Lower lobe of right lung (tissue), 2 donors: ENCODE measurements around the gene ST6GALNAC3. TPM values are rescaled to one million over a fixed set of nuclear protein-coding genes. Genes with fewer than 3 reads are reported as not detected.
A peak's percentile ranks its signal among the peaks of the same experiment; 100 is the strongest.

Experiments used
- ATAC-seq, 2 donors: fragments of 200-7000 bp; cut with Tn5 transposase; one replicate each; pipeline ENCODE4 v1.9.1; 2020 to 2022; ENCODE audit warnings: mild to moderate bottlenecking in 2 of 2, moderate library complexity in 2 of 2
- DNase-seq: peaks from one replicate; pipeline ENCODE4 v3.0.0-alpha.2; 2020
- H3K27ac ChIP-seq: fragments of 200-600 bp; one replicate; pipeline ENCODE4 v1.8.0; 2022
- H3K27me3 ChIP-seq: fragments of 200-600 bp; one replicate; pipeline ENCODE4 v1.8.0; 2022; ENCODE audit warnings: low read depth
- H3K36me3 ChIP-seq: fragments of 200-600 bp; one replicate; pipeline ENCODE4 v1.8.0; 2022; ENCODE audit warnings: mild to moderate bottlenecking
- H3K4me1 ChIP-seq: fragments of 200-600 bp; one replicate; pipeline ENCODE4 v1.8.0; 2022
- H3K4me3 ChIP-seq: fragments of 200-600 bp; one replicate; pipeline ENCODE4 v1.8.0; 2022; ENCODE audit warnings: mild to moderate bottlenecking
- H3K9me3 ChIP-seq: fragments of 200-600 bp; one replicate; pipeline ENCODE4 v1.8.0; 2022
- CTCF ChIP-seq: fragments of 200-600 bp; IDR thresholded peaks from one replicate; pipeline ENCODE4 v1.8.0; 2022; ENCODE audit warnings: antibody characterized with exemption, mild to moderate bottlenecking
- intact Hi-C: fragments of 100-400 bp; cut with DNase I; formaldehyde crosslinking; loops from one replicate; pipeline ENCODE4 v1.11.0; 2022
- total RNA-seq: library from RNA; stranded (reverse); fragmentation: NEBNext Ultra II Directional; extraction: Animal tissue kit (Norgen Biotek cat#: 25700); gene quantifications from one replicate; pipeline ENCODE4 v1.2.1, GENCODE V29; 2021
- donor health status: DM: no; HTN: yes; CAD: no; lungs with severe emphysema.

Gene ST6GALNAC3
- total RNA-seq, 1 donor from 2014 or later, result 8.8 TPM

GRCh38 chr1:76035053-76035452, 39.5 kb upstream of the ST6GALNAC3 start:
- ATAC-seq, result peak in 1 of 2 donors; percentile 59
- H3K4me1 ChIP-seq, result no peaks in the 10 kb centered on the region
- H3K36me3 ChIP-seq, result no peaks in the 10 kb centered on the region
- TF ChIP-seq CTCF, result peak; percentile 32
- no peak for DNase-seq
- intact Hi-C loops, result no loop called here
- H3K27me3 ChIP-seq, result no peaks in the 10 kb centered on the region
- no peaks in the 10 kb centered on the region for H3K9me3 ChIP-seq
- no peak overlapping the region for H3K27ac ChIP-seq
- H3K4me3 ChIP-seq, result no peak overlapping the region

- ATAC-seq, result no peak
- Histone ChIP-seq H3K36me3 (no peaks in the 10 kb centered on the region), H3K4me3 (no peak overlapping the region), H3K9me3 (no peaks in the 10 kb centered on the region), H3K4me1 (no peaks in the 10 kb centered on the region), H3K27ac (no peak overlapping the region), H3K27me3 (no peaks in the 10 kb centered on the region)
- intact Hi-C loops, result no loop called here
- TF ChIP-seq CTCF, result no peak
- DNase-seq, result no peak
Measured at GRCh38 chr1:76037324-76037723, 37.2 kb upstream of the ST6GALNAC3 start.

GRCh38 chr1:76038287-76039004, 36.1 kb upstream of the ST6GALNAC3 start:
- DNase-seq (no peak), ATAC-seq (no peak)
- no peaks in the 10 kb centered on the region for H3K4me1 ChIP-seq
- no peak overlapping the region for H3K27ac ChIP-seq
- TF ChIP-seq CTCF, result no peak
- no peaks in the 10 kb centered on the region for H3K9me3 ChIP-seq
- no peaks in the 10 kb centered on the region for H3K27me3 ChIP-seq
- H3K4me3 ChIP-seq, result no peak overlapping the region
- intact Hi-C loops, result no loop called here
- H3K36me3 ChIP-seq, result no peaks in the 10 kb centered on the region

GRCh38 chr1:76046149-76046548, 28.4 kb upstream of the ST6GALNAC3 start:
- ATAC-seq, result no peak
- Histone ChIP-seq H3K4me3 (no peak overlapping the region), H3K27me3 (no peaks in the 10 kb centered on the region), H3K4me1 (no peaks in the 10 kb centered on the region), H3K36me3 (no peaks in the 10 kb centered on the region), H3K9me3 (no peaks in the 10 kb centered on the region), H3K27ac (no peak overlapping the region)
- no peak for TF ChIP-seq CTCF
- DNase-seq, result no peak
- intact Hi-C loops, result no loop called here

GRCh38 chr1:76048219-76048618, 26.3 kb upstream of the ST6GALNAC3 start:
- Histone ChIP-seq H3K9me3 (no peaks in the 10 kb centered on the region), H3K27ac (no peak overlapping the region), H3K4me3 (no peak overlapping the region), H3K27me3 (no peaks in the 10 kb centered on the region), H3K4me1 (no peaks in the 10 kb centered on the region), H3K36me3 (no peaks in the 10 kb centered on the region)
- no peak for TF ChIP-seq CTCF
- intact Hi-C loops, result no loop called here
- no peak for DNase-seq
- ATAC-seq, result no peak
